HL-60 (cell line): ENCODE results near the gene FGF14.

ENCODE experiments used
- GABPA ChIP-seq: IDR thresholded peaks from 2 replicates; pipeline ENCODE4 v1.6.1; 2012; ENCODE audit warnings: low read depth
- POLR2AphosphoS5 ChIP-seq: IDR thresholded peaks from 2 replicates; pipeline ENCODE4 v1.6.1; 2012; ENCODE audit warnings: low read depth
- TF ChIP-seq, protein P1 (sequence below): IDR thresholded peaks from one replicate; pipeline ENCODE4 v1.5.1; 2011; ENCODE audit warnings: low read length, control low read depth, inconsistent platforms; ENCODE audit not compliant: insufficient read depth
- TF ChIP-seq, protein P2 (sequence below): IDR thresholded peaks from 2 replicates; pipeline ENCODE4 v1.6.1; 2012; ENCODE audit warnings: low read depth; ENCODE audit not compliant: insufficient replicate concordance

DNA sequence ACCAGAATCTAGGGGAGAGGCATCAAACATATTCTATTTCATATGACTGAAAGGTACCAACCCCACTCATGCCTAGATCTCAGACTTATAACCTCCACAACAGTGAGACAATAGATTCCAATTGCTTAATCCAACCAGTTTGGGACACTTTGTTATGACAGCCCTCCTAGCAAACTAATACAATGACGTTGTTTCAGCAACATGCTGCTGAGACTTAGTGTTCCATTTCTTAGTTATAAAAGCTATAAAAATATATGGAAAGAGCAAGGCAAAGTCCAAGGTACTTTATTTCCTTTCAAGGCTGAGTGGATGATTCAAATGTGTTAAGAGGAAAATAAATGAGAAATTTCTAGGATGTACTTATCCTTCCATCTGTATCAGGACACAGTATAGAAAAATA lies 352.0 kb downstream of the FGF14 start:
- TF ChIP-seq, protein P1, sequence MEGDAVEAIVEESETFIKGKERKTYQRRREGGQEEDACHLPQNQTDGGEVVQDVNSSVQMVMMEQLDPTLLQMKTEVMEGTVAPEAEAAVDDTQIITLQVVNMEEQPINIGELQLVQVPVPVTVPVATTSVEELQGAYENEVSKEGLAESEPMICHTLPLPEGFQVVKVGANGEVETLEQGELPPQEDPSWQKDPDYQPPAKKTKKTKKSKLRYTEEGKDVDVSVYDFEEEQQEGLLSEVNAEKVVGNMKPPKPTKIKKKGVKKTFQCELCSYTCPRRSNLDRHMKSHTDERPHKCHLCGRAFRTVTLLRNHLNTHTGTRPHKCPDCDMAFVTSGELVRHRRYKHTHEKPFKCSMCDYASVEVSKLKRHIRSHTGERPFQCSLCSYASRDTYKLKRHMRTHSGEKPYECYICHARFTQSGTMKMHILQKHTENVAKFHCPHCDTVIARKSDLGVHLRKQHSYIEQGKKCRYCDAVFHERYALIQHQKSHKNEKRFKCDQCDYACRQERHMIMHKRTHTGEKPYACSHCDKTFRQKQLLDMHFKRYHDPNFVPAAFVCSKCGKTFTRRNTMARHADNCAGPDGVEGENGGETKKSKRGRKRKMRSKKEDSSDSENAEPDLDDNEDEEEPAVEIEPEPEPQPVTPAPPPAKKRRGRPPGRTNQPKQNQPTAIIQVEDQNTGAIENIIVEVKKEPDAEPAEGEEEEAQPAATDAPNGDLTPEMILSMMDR, result no peak
- no peak for TF ChIP-seq POLR2AphosphoS5
- no peak for TF ChIP-seq GABPA
- TF ChIP-seq, protein P2, sequence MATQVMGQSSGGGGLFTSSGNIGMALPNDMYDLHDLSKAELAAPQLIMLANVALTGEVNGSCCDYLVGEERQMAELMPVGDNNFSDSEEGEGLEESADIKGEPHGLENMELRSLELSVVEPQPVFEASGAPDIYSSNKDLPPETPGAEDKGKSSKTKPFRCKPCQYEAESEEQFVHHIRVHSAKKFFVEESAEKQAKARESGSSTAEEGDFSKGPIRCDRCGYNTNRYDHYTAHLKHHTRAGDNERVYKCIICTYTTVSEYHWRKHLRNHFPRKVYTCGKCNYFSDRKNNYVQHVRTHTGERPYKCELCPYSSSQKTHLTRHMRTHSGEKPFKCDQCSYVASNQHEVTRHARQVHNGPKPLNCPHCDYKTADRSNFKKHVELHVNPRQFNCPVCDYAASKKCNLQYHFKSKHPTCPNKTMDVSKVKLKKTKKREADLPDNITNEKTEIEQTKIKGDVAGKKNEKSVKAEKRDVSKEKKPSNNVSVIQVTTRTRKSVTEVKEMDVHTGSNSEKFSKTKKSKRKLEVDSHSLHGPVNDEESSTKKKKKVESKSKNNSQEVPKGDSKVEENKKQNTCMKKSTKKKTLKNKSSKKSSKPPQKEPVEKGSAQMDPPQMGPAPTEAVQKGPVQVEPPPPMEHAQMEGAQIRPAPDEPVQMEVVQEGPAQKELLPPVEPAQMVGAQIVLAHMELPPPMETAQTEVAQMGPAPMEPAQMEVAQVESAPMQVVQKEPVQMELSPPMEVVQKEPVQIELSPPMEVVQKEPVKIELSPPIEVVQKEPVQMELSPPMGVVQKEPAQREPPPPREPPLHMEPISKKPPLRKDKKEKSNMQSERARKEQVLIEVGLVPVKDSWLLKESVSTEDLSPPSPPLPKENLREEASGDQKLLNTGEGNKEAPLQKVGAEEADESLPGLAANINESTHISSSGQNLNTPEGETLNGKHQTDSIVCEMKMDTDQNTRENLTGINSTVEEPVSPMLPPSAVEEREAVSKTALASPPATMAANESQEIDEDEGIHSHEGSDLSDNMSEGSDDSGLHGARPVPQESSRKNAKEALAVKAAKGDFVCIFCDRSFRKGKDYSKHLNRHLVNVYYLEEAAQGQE, result no peak
